ENCODE measurements around the gene ST6GALNAC5.

ST6GALNAC5 gene

DNA sequence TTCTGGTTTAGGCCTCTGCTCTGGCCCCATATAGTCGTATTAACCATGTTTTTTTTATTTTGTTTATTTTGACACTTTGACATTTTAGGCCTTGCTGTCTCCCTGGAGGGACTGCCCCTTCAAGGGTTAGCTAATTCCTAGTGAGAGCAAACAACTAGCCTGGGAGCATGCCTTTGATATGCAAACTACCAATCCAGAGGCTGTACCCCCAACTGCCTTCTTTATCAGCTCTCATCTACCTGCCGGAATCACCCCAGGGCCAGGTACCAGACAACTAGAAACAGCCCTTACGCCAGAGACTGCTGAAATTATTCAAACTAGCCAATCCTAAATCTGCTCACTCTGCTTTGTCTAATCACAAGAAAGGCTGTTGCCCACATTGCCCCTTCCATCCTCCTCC, 13.0 kb upstream of the ST6GALNAC5 start:
- no peaks in the 10 kb centered on the region for H3K9me3 ChIP-seq (ENCODE audit: insufficient read depth, low read length)
- no peak for TF ChIP-seq ZNF274 (IDR thresholded peaks at IDR 0.05; ENCODE audit: low read depth, low read length)
- TF ChIP-seq SUZ12 (IDR thresholded peaks at IDR 0.05; ENCODE audit: extremely low read depth, insufficient read depth, insufficient read length) = no peak
- TF ChIP-seq YY1 (IDR thresholded peaks at IDR 0.05; ENCODE audit: insufficient read depth, insufficient read length) = no peak
- H3K9ac ChIP-seq (ENCODE audit: insufficient read length, low read depth) = no peak overlapping the region
- H3K4me1 ChIP-seq (ENCODE audit: insufficient read depth, insufficient read length) = no peaks in the 10 kb centered on the region
- H3K27me3 ChIP-seq (ENCODE audit: insufficient read depth, insufficient read length) = peaks cover 3% of the 10 kb centered on the region
- no peak overlapping the region for H3K4me3 ChIP-seq (ENCODE audit: insufficient read length, low read depth)
- no peaks in the 10 kb centered on the region for H3K36me3 ChIP-seq (ENCODE audit: insufficient read depth, insufficient read length, low read length)
- no peak for DNase-seq (ENCODE audit: low read depth, low spot score)

DNA sequence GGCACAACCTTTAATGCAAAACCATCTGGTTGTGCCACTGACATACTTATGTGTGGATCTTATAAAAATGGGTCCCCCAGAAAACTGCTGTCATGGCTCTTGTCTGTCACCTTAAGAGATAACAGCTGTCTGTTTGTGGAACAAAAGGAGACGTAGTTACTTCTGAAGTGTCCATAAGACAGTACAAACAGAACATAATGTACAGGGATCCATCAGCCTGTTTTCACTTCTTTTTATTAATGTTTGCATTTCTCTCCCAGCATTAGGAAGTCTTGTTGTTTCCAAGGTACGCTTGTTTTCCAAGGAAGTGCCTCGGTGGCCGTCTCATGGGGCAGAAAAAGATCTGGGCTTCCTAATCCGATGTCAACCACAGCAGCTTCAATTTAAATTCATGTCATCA, 11.2 kb upstream of the ST6GALNAC5 start:
- Histone ChIP-seq H3K9ac (ENCODE audit: insufficient read length, low read depth) (no peak overlapping the region), H3K4me3 (ENCODE audit: insufficient read length, low read depth) (no peak overlapping the region), H3K27me3 (ENCODE audit: insufficient read depth, insufficient read length) (peaks cover 3% of the 10 kb centered on the region), H3K36me3 (ENCODE audit: insufficient read depth, insufficient read length, low read length) (no peaks in the 10 kb centered on the region), H3K4me1 (ENCODE audit: insufficient read depth, insufficient read length) (no peaks in the 10 kb centered on the region), H3K9me3 (ENCODE audit: insufficient read depth, low read length) (peaks cover 4% of the 10 kb centered on the region; the same call in 1 of the 2 replicates)
- no peak for DNase-seq (ENCODE audit: low read depth, low spot score)
- no peak for TF ChIP-seq YY1 (IDR thresholded peaks at IDR 0.05; ENCODE audit: insufficient read depth, insufficient read length)
- TF ChIP-seq ZNF274 (IDR thresholded peaks at IDR 0.05; ENCODE audit: low read depth, low read length) = no peak
- TF ChIP-seq SUZ12 (IDR thresholded peaks at IDR 0.05; ENCODE audit: extremely low read depth, insufficient read depth, insufficient read length) = no peak

DNA sequence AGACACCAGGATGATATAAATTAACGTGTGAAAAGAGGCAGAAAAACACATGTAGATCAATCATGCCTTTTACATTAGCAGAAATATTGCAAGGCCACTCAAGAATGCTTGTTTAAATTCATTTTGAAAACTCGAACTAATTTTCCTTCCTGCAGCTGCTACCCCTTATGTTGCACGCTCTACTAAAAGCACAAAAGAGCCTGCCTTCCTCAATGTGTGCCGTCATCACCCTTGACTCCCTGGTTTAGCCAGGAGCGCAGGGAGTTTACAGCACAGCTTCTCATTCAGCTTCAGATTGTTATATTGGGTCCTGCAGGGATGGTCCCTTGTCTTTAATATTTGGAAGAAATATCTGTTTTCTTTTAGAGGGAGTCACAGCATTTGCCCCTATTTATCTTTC, 10.1 kb upstream of the ST6GALNAC5 start:
- Histone ChIP-seq H3K4me3 (ENCODE audit: insufficient read length, low read depth) (no peak overlapping the region), H3K36me3 (ENCODE audit: insufficient read depth, insufficient read length, low read length) (no peaks in the 10 kb centered on the region), H3K27me3 (ENCODE audit: insufficient read depth, insufficient read length) (peaks cover 3% of the 10 kb centered on the region), H3K9me3 (ENCODE audit: insufficient read depth, low read length) (peaks cover 5% of the 10 kb centered on the region; the same call in 1 of the 2 replicates), H3K4me1 (ENCODE audit: insufficient read depth, insufficient read length) (no peaks in the 10 kb centered on the region), H3K9ac (ENCODE audit: insufficient read length, low read depth) (no peak overlapping the region)
- DNase-seq (ENCODE audit: low read depth, low spot score) = no peak
- no peak for TF ChIP-seq SUZ12 (IDR thresholded peaks at IDR 0.05; ENCODE audit: extremely low read depth, insufficient read depth, insufficient read length)
- TF ChIP-seq ZNF274 (IDR thresholded peaks at IDR 0.05; ENCODE audit: low read depth, low read length) = no peak
- TF ChIP-seq YY1 (IDR thresholded peaks at IDR 0.05; ENCODE audit: insufficient read depth, insufficient read length) = no peak

DNA sequence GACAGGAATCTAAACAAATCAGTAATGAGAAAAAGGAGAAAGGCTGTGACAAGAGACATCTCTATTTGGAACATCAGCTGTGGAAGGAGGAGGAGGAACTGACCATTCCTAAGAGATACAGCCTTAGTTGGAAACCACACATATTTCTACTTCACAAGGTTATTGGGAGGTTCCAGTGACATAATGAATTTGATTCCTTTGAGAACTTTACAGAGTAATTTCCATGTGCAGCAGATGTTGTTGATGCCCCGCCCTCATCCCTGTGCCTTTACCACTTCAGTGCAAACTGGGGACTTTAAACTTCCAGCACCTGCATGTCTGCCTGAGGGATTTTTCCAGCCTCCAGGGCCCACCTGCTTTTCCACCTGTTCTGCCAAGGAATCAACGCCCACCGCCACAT, 9.3 kb upstream of the ST6GALNAC5 start:
- no peak overlapping the region for H3K4me3 ChIP-seq (ENCODE audit: insufficient read length, low read depth)
- peaks cover 5% of the 10 kb centered on the region; the same call in 1 of the 2 replicates for H3K9me3 ChIP-seq (ENCODE audit: insufficient read depth, low read length)
- TF ChIP-seq ZNF274 (IDR thresholded peaks at IDR 0.05; ENCODE audit: low read depth, low read length) (no peak), YY1 (IDR thresholded peaks at IDR 0.05; ENCODE audit: insufficient read depth, insufficient read length) (no peak), SUZ12 (IDR thresholded peaks at IDR 0.05; ENCODE audit: extremely low read depth, insufficient read depth, insufficient read length) (no peak)
- no peaks in the 10 kb centered on the region for H3K4me1 ChIP-seq (ENCODE audit: insufficient read depth, insufficient read length)
- peaks cover 3% of the 10 kb centered on the region for H3K27me3 ChIP-seq (ENCODE audit: insufficient read depth, insufficient read length)
- no peaks in the 10 kb centered on the region for H3K36me3 ChIP-seq (ENCODE audit: insufficient read depth, insufficient read length, low read length)
- H3K9ac ChIP-seq (ENCODE audit: insufficient read length, low read depth) = no peak overlapping the region
- no peak for DNase-seq (ENCODE audit: low read depth, low spot score)

DNA sequence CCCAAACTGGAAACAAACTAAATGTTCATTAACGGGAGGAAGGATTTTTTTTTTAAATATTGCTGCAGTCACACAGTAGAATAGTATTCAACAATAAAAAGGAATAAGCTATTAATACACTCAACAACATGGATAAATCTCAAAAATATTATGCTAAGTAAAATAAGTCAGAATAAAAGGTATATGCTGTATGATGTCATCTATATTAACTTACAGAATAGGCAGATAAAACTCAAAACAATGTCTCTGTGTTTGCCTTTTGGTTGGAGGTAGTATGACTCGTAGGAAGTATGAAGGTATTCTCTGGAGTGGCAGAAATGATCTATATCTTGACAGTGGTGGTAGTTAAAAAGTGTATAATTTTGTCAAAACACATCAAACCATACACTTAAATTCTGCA, 6.1 kb upstream of the ST6GALNAC5 start:
- DNase-seq (ENCODE audit: low read depth, low spot score) = no peak
- Histone ChIP-seq H3K4me3 (ENCODE audit: insufficient read length, low read depth) (no peak overlapping the region), H3K36me3 (ENCODE audit: insufficient read depth, insufficient read length, low read length) (no peaks in the 10 kb centered on the region), H3K27me3 (ENCODE audit: insufficient read depth, insufficient read length) (peaks cover 8% of the 10 kb centered on the region), H3K9ac (ENCODE audit: insufficient read length, low read depth) (no peak overlapping the region), H3K4me1 (ENCODE audit: insufficient read depth, insufficient read length) (no peaks in the 10 kb centered on the region), H3K9me3 (ENCODE audit: insufficient read depth, low read length) (peaks cover 5% of the 10 kb centered on the region; the same call in 1 of the 2 replicates)
- no peak for TF ChIP-seq ZNF274 (IDR thresholded peaks at IDR 0.05; ENCODE audit: low read depth, low read length)
- no peak for TF ChIP-seq SUZ12 (IDR thresholded peaks at IDR 0.05; ENCODE audit: extremely low read depth, insufficient read depth, insufficient read length)
- no peak for TF ChIP-seq YY1 (IDR thresholded peaks at IDR 0.05; ENCODE audit: insufficient read depth, insufficient read length)

DNA sequence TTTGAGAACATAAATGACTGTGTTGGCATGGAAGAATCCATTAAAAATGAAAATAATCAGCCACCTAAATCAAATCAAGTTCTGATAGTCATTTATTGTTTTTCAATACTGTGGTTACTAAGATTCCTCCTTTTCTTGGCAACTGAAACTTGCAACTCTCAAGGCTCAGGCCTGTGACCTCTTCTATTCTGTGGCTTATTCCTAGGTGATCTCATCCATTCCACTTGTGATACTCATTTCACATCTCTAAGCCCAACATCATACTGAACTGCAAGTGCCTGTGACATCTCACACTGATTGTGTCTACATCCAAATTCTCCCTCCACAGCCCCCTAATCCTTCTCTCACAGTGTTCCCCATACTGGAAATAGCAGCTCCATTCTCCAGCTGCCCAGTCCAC, 4.8 kb upstream of the ST6GALNAC5 start:
- H3K36me3 ChIP-seq (ENCODE audit: insufficient read depth, insufficient read length, low read length) = no peaks in the 10 kb centered on the region
- peaks cover 5% of the 10 kb centered on the region; the same call in 1 of the 2 replicates for H3K9me3 ChIP-seq (ENCODE audit: insufficient read depth, low read length)
- H3K4me3 ChIP-seq (ENCODE audit: insufficient read length, low read depth) = no peak overlapping the region
- no peak for TF ChIP-seq SUZ12 (IDR thresholded peaks at IDR 0.05; ENCODE audit: extremely low read depth, insufficient read depth, insufficient read length)
- no peak for TF ChIP-seq ZNF274 (IDR thresholded peaks at IDR 0.05; ENCODE audit: low read depth, low read length)
- no peak for TF ChIP-seq YY1 (IDR thresholded peaks at IDR 0.05; ENCODE audit: insufficient read depth, insufficient read length)
- H3K27me3 ChIP-seq (ENCODE audit: insufficient read depth, insufficient read length) = peaks cover 9% of the 10 kb centered on the region
- H3K4me1 ChIP-seq (ENCODE audit: insufficient read depth, insufficient read length) = no peaks in the 10 kb centered on the region
- DNase-seq (ENCODE audit: low read depth, low spot score) = no peak
- H3K9ac ChIP-seq (ENCODE audit: insufficient read length, low read depth) = no peak overlapping the region

DNA sequence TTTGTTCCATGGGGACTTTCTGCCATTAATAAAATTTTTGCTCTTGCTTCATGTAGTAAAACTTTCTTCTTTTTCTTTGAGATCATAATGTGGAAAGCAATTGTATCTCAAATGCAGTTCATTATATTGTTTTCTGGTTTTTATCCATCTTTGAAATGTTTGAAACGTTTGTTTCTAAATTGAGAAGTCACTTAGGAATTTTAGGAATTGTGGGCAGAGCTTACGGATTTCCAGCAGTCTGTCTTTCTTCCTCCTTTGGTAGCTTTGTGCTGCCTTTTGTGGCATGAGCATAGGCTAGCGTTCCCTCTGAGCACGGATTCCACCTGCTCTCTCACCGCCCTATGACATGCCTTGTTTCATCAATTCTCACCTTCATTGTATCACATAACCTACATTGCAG, 2.9 kb upstream of the ST6GALNAC5 start:
- H3K4me1 ChIP-seq (ENCODE audit: insufficient read depth, insufficient read length) = no peaks in the 10 kb centered on the region
- TF ChIP-seq ZNF274 (IDR thresholded peaks at IDR 0.05; ENCODE audit: low read depth, low read length) = no peak
- TF ChIP-seq SUZ12 (IDR thresholded peaks at IDR 0.05; ENCODE audit: extremely low read depth, insufficient read depth, insufficient read length) = no peak
- no peak for TF ChIP-seq YY1 (IDR thresholded peaks at IDR 0.05; ENCODE audit: insufficient read depth, insufficient read length)
- H3K9ac ChIP-seq (ENCODE audit: insufficient read length, low read depth) = no peak overlapping the region
- peaks cover 22% of the 10 kb centered on the region for H3K27me3 ChIP-seq (ENCODE audit: insufficient read depth, insufficient read length)
- H3K4me3 ChIP-seq (ENCODE audit: insufficient read length, low read depth) = no peak overlapping the region
- H3K36me3 ChIP-seq (ENCODE audit: insufficient read depth, insufficient read length, low read length) = no peaks in the 10 kb centered on the region
- H3K9me3 ChIP-seq (ENCODE audit: insufficient read depth, low read length) = peaks cover 5% of the 10 kb centered on the region; the same call in 1 of the 2 replicates
- no peak for DNase-seq (ENCODE audit: low read depth, low spot score)
